HepG2 (cell line): ENCODE results near the gene ALDOA. TPM values are rescaled to one million over a fixed set of nuclear protein-coding genes. Genes with fewer than 3 reads are reported as not detected.

Experiments used
- DNMT1 ChIP-seq: sonication (generic); formaldehyde crosslinking; IDR thresholded peaks from 2 replicates; pipeline ENCODE4 v1.5.1; 2020; ENCODE audit warnings: mild to moderate bottlenecking, missing genetic modification reagents
- DPF2 ChIP-seq: sonication (generic); formaldehyde crosslinking; IDR thresholded peaks from 2 replicates; pipeline ENCODE4 v1.4.0; 2020; ENCODE audit warnings: mild to moderate bottlenecking, low read depth, missing genetic modification reagents, borderline replicate concordance
- HES4 ChIP-seq: sonication (generic); formaldehyde crosslinking; IDR thresholded peaks from 2 replicates; pipeline ENCODE4 v1.9.0; 2021; ENCODE audit warnings: mild to moderate bottlenecking, missing genetic modification reagents, borderline replicate concordance
- HMGXB4 ChIP-seq, 2 experiments: sonication (generic) in 1 of 2; formaldehyde crosslinking in 1 of 2; IDR thresholded peaks; 2 replicates each; pipeline versions ENCODE4 v1.4.0 to v1.6.1; 2018 to 2020; ENCODE audit warnings: missing genetic modification reagents in 2 of 2, borderline replicate concordance in 1 of 2, low read depth in 1 of 2, mild to moderate bottlenecking in 1 of 2, missing biosample characterization in 1 of 2
- HNRNPUL1 ChIP-seq: fragments of 200-400 bp; formaldehyde crosslinking; IDR thresholded peaks from 2 replicates; pipeline ENCODE4 v1.6.1; 2017; ENCODE audit warnings: low read depth, mild to moderate bottlenecking, low read length, moderate library complexity
- NR2F1 ChIP-seq, 2 experiments: fragments of 450-650 bp in 1 of 2; formaldehyde crosslinking in 1 of 2; IDR thresholded peaks; 2 replicates each; pipeline versions ENCODE4 v1.5.0 to v1.6.1; 2016 to 2020; ENCODE audit warnings: mild to moderate bottlenecking in 1 of 2, missing compliant biosample characterization in 1 of 2, missing genetic modification reagents in 1 of 2, moderate library complexity in 1 of 2
- POGZ ChIP-seq: sonication (generic); formaldehyde crosslinking; IDR thresholded peaks from 2 replicates; pipeline ENCODE4 v1.4.0; 2020; ENCODE audit warnings: mild to moderate bottlenecking, missing genetic modification reagents
- PREB ChIP-seq: sonication (generic); formaldehyde crosslinking; IDR thresholded peaks from 2 replicates; pipeline ENCODE4 v1.4.0; 2020; ENCODE audit warnings: missing genetic modification reagents
- RBM39 ChIP-seq: fragments of 200-400 bp; formaldehyde crosslinking; IDR thresholded peaks from one replicate; pipeline ENCODE4 v1.6.1; 2018; ENCODE audit warnings: antibody characterized with exemption, mild to moderate bottlenecking, low read depth, low read length; ENCODE audit not compliant: poor library complexity, severe bottlenecking
- SMARCE1 ChIP-seq: fragments of 450-650 bp; IDR thresholded peaks from 2 replicates; pipeline ENCODE4 v1.6.1; 2017; ENCODE audit warnings: borderline replicate concordance
- TARDBP ChIP-seq: sonication (generic); formaldehyde crosslinking; IDR thresholded peaks from 2 replicates; pipeline ENCODE4 v1.8.0; 2022; ENCODE audit warnings: mild to moderate bottlenecking, missing genetic modification reagents
- THAP11 ChIP-seq: IDR thresholded peaks from 2 replicates; pipeline ENCODE4 v1.6.1; 2016; ENCODE audit warnings: missing biosample characterization, missing genetic modification reagents
- XRCC5 ChIP-seq: fragments of 200-400 bp; formaldehyde crosslinking; optimal IDR thresholded peaks from 2 replicates; pipeline ENCODE3; 2017; ENCODE audit warnings: mild to moderate bottlenecking, low read length
- ZNF432 ChIP-seq: sonication (generic); formaldehyde crosslinking; IDR thresholded peaks from 2 replicates; pipeline ENCODE4 v1.5.0; 2020; ENCODE audit warnings: missing genetic modification reagents, mild to moderate bottlenecking, borderline replicate concordance
- ZNF609 ChIP-seq: sonication (generic); formaldehyde crosslinking; IDR thresholded peaks from 2 replicates; pipeline ENCODE4 v1.4.0; 2020; ENCODE audit warnings: mild to moderate bottlenecking, missing genetic modification reagents, borderline replicate concordance
- ZNF782 ChIP-seq: sonication (generic); formaldehyde crosslinking; IDR thresholded peaks from 2 replicates; pipeline ENCODE4 v1.4.0; 2020; ENCODE audit warnings: missing genetic modification reagents, mild to moderate bottlenecking, borderline replicate concordance
- polyA plus RNA-seq, 8 experiments: library from polyadenylated mRNA; depleted of rRNA in 3 of 8; stranded (reverse) in 7 of 8; unstranded in 1 of 8; fragments of >200 nt; fragmentation: Illumina TruSeq in 4 of 8; extraction: Trizol in 4 of 8; gene quantifications; 2 replicates each; pipeline versions ENCODE4 v1.2.1 to v1.2.3, GENCODE V29; 2011 to 2016; ENCODE audit warnings: low read depth in 4 of 8, missing spikeins in 1 of 8, mixed read lengths in 1 of 8; ENCODE audit not compliant: insufficient read depth in 1 of 8
- total RNA-seq, 5 experiments: library from RNA; depleted of rRNA; stranded (reverse); fragments of >200 nt; fragmentation: Illumina TruSeq; extraction: Trizol; gene quantifications; 2 replicates each; pipeline ENCODE4 v1.2.3, GENCODE V29; 2016; ENCODE audit warnings: low read depth in 1 of 5
- TF ChIP-seq, protein P1 (sequence below): sonication (generic); formaldehyde crosslinking; IDR thresholded peaks from 2 replicates; pipeline ENCODE4 v1.4.0; 2020; ENCODE audit warnings: missing genetic modification reagents, borderline replicate concordance

Gene ALDOA
- total and polyA plus RNA-seq, 2 of the 13 experiments (the other 11 are each of a cell fraction or from before 2014, with no cell fraction given), result 925 to 1,884 TPM

DNA sequence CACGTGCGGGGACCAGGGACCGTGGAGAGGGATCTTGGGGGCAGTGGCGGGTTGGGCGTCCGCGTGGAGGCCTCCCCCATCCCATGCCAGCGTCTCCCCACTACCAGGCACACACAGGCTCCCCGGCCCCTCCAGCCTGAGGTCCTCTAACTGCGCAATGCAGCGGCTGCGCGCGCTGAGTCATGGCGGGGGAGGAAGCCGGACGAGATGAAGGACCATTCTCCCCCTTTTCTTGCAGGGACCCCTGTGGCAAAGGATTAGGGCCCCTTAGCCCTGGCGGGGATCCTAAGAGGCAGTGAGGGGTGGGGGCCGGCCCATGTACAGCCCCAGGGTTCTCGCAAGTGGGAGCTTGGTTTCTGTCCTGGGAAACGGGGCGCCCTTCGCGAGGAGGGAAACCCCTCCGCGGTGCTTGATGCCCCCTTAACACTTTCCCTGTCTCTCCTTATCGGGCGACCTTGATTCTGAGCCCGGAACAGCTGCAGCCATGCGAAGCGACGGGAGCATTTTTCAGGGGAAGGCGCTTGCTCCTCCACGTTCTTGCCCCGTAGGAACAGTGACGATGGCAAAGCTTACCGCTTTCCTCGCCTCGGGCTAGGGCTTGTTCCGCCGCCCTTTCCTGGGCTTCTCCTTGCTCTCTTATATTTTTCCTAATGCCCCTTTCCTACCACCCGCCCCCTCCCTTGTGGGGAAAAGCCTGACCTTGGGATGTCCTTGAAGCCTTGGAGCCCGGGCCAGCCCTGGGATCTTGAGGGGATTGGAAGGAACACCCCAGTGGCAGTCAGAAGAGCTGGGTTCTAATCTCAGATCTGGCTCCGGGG, 592 bp downstream of the ALDOA start (continued):
- no peak for TF ChIP-seq ZNF609
- TF ChIP-seq HES4 (CRISPR knock-in tag), result no peak; the same call in 1 of the 2 replicates
- TF ChIP-seq DPF2, result no peak
- peak; percentile 22 for TF ChIP-seq RBM39
- TF ChIP-seq SMARCE1, result no peak
- no peak for TF ChIP-seq ZNF432 (CRISPR knock-in tag)
- TF ChIP-seq THAP11, result no peak
- no peak for TF ChIP-seq DNMT1 (CRISPR knock-in tag)
- TF ChIP-seq POGZ (CRISPR knock-in tag), result no peak
- TF ChIP-seq XRCC5, result no peak
- TF ChIP-seq, protein P1, sequence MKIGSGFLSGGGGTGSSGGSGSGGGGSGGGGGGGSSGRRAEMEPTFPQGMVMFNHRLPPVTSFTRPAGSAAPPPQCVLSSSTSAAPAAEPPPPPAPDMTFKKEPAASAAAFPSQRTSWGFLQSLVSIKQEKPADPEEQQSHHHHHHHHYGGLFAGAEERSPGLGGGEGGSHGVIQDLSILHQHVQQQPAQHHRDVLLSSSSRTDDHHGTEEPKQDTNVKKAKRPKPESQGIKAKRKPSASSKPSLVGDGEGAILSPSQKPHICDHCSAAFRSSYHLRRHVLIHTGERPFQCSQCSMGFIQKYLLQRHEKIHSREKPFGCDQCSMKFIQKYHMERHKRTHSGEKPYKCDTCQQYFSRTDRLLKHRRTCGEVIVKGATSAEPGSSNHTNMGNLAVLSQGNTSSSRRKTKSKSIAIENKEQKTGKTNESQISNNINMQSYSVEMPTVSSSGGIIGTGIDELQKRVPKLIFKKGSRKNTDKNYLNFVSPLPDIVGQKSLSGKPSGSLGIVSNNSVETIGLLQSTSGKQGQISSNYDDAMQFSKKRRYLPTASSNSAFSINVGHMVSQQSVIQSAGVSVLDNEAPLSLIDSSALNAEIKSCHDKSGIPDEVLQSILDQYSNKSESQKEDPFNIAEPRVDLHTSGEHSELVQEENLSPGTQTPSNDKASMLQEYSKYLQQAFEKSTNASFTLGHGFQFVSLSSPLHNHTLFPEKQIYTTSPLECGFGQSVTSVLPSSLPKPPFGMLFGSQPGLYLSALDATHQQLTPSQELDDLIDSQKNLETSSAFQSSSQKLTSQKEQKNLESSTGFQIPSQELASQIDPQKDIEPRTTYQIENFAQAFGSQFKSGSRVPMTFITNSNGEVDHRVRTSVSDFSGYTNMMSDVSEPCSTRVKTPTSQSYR (CRISPR knock-in tag), result no peak
- peak; percentile 47; the same call in 1 of the 2 replicates for TF ChIP-seq ZNF782
- no peak for TF ChIP-seq NR2F1 (CRISPR knock-in tag; IDR thresholded peaks at IDR 0.05)
- TF ChIP-seq PREB, result no peak
- no peak for TF ChIP-seq HMGXB4 (CRISPR knock-in tag; IDR thresholded peaks at IDR 0.05; ENCODE audit: borderline replicate concordance in 1 of 2, low read depth in 1 of 2)
- peak; percentile 7; the same call in 1 of the 2 replicates for TF ChIP-seq TARDBP
- TF ChIP-seq HNRNPUL1, result no peak
